SK-N-SH (cell line): Measurements from ENCODE around the gene MAF. TPM values are rescaled to one million over a fixed set of nuclear protein-coding genes. Genes with fewer than 3 reads are reported as not detected.

ENCODE experiments used
- CTCF ChIA-PET: fragments of 300-600, 350-600 bp; formaldehyde crosslinking; extraction: SDS; loops from one replicate; lab custom pipeline; 2021; lab: Yijun Ruan, JAX
- POLR2A ChIA-PET: fragments of 350-600 bp; sonication (Branson Sonifier 250); formaldehyde crosslinking; extraction: SDS; loops from one replicate; lab custom pipeline; 2020; ENCODE audit warnings: antibody characterized with exemption, inconsistent platforms; lab: Yijun Ruan, JAX
- DNase-seq: peaks from one replicate; pipeline ENCODE4 v3.0.0; 2012
- H2AFZ ChIP-seq: fragments of 200-600 bp; sonication (generic); 2 replicates; pipeline ENCODE4 v1.8.1; 2016; ENCODE audit warnings: antibody characterized with exemption, mild to moderate bottlenecking, low read depth
- H3F3A ChIP-seq: fragments of 200-600 bp; sonication (generic); replicated peaks from 2 replicates; pipeline ENCODE3; 2016; ENCODE audit warnings: antibody characterized with exemption, mild to moderate bottlenecking; ENCODE audit not compliant: insufficient read depth
- H3K27ac ChIP-seq, 2 experiments: fragments of 200-500 bp in 1 of 2; fragments of 200-600 bp in 1 of 2; sonication (Bioruptor generic) in 1 of 2; sonication (generic), shearing (Covaris generic) in 1 of 2; 2 replicates each; pipeline versions ENCODE4 v1.5.1 to v1.6.1; 2014 to 2016; ENCODE audit warnings: low read depth in 2 of 2, inconsistent platforms in 1 of 2, low read length in 1 of 2, mild to moderate bottlenecking in 1 of 2, mixed read lengths in 1 of 2
- H3K27me3 ChIP-seq: fragments of 200-600 bp; sonication (generic), shearing (Covaris generic); 2 replicates; pipeline ENCODE4 v1.6.1; 2016; ENCODE audit warnings: mixed run types; ENCODE audit not compliant: insufficient read depth
- H3K36me3 ChIP-seq, 2 experiments: fragments of 200-500 bp in 1 of 2; fragments of 200-600 bp in 1 of 2; sonication (Bioruptor generic) in 1 of 2; sonication (generic) in 1 of 2; replicated peaks in 1 of 2; 2 replicates each; pipeline versions ENCODE3 to v1.5.1; 2014 to 2016; ENCODE audit warnings: low read length in 1 of 2, mild to moderate bottlenecking in 1 of 2; ENCODE audit not compliant: insufficient read depth in 2 of 2, control insufficient read depth in 1 of 2
- H3K4me1 ChIP-seq, 2 experiments: fragments of 200-500 bp in 1 of 2; fragments of 200-600 bp in 1 of 2; sonication (Bioruptor generic) in 1 of 2; sonication (generic), shearing (Covaris generic) in 1 of 2; 2 replicates each; pipeline versions ENCODE4 v1.5.1 to v1.6.1; 2014 to 2016; ENCODE audit warnings: low read depth in 1 of 2, low read length in 1 of 2, mixed run types in 1 of 2; ENCODE audit not compliant: insufficient read depth in 2 of 2, control insufficient read depth in 1 of 2
- H3K4me2 ChIP-seq: fragments of 200-600 bp; sonication (generic), shearing (Covaris generic); 2 replicates; pipeline ENCODE4 v1.6.1; 2017; ENCODE audit warnings: mixed run types
- H3K4me3 ChIP-seq, 2 experiments: fragments of 200-500 bp in 1 of 2; fragments of 200-600 bp in 1 of 2; sonication (Bioruptor generic) in 1 of 2; sonication (generic), shearing (Covaris generic) in 1 of 2; 2 replicates each; pipeline versions ENCODE4 v1.5.1 to v1.8.1; 2014 to 2016; ENCODE audit warnings: low read depth in 2 of 2, inconsistent platforms in 1 of 2, low read length in 1 of 2, mild to moderate bottlenecking in 1 of 2, mixed read lengths in 1 of 2, moderate library complexity in 1 of 2
- H3K79me2 ChIP-seq: fragments of 200-600 bp; sonication (generic); 2 replicates; pipeline ENCODE4 v1.8.1; 2017; ENCODE audit warnings: mild to moderate bottlenecking; ENCODE audit not compliant: insufficient read depth
- H3K9ac ChIP-seq: fragments of 200-600 bp; sonication (generic); 2 replicates; pipeline ENCODE4 v1.6.1; 2017; ENCODE audit warnings: mixed run types
- H3K9me2 ChIP-seq: fragments of 200-600 bp; sonication (generic); 2 replicates; pipeline ENCODE4 v1.6.1; 2017; ENCODE audit warnings: mixed run types
- H3K9me3 ChIP-seq: fragments of 200-600 bp; sonication (generic); 2 replicates; pipeline ENCODE4 v1.6.1; 2017; ENCODE audit warnings: mixed run types, mild to moderate bottlenecking, moderate library complexity
- H4K20me1 ChIP-seq: fragments of 200-600 bp; sonication (generic); 2 replicates; pipeline ENCODE4 v1.6.1; 2017; ENCODE audit warnings: mild to moderate bottlenecking, mixed run types; ENCODE audit not compliant: insufficient read depth
- CTCF ChIP-seq: fragments of 200-600 bp; sonication (generic); IDR thresholded peaks from 2 replicates; pipeline ENCODE4 v1.6.1; 2017; ENCODE audit warnings: antibody characterized with exemption, mild to moderate bottlenecking, moderate library complexity
- ELF1 ChIP-seq: IDR thresholded peaks from 2 replicates; pipeline ENCODE4 v1.4.0; 2012
- EZH2phosphoT487 ChIP-seq: fragments of 200-600 bp; sonication (generic); IDR thresholded peaks from 2 replicates; pipeline ENCODE4 v1.6.1; 2017; ENCODE audit warnings: low read depth, mixed run types, mild to moderate bottlenecking, antibody characterized with exemption, moderate library complexity, borderline replicate concordance
- MEF2A ChIP-seq: IDR thresholded peaks from 2 replicates; pipeline ENCODE4 v1.4.0; 2012; ENCODE audit warnings: low read depth, borderline replicate concordance
- NRF1 ChIP-seq: IDR thresholded peaks from 2 replicates; pipeline ENCODE4 v1.6.1; 2012; ENCODE audit warnings: low read depth, mild to moderate bottlenecking, low read length
- RAD21 ChIP-seq: IDR thresholded peaks from 2 replicates; pipeline ENCODE4 v1.6.1; 2012; ENCODE audit warnings: mild to moderate bottlenecking, low read length
- SIN3A ChIP-seq: IDR thresholded peaks from 2 replicates; pipeline ENCODE4 v1.6.1; 2012; ENCODE audit warnings: low read depth, mild to moderate bottlenecking, low read length, moderate library complexity, borderline replicate concordance
- TEAD4 ChIP-seq: IDR thresholded peaks from 2 replicates; pipeline ENCODE4 v1.4.0; 2012; ENCODE audit warnings: mild to moderate bottlenecking, borderline replicate concordance; ENCODE audit not compliant: insufficient read depth
- YY1 ChIP-seq: IDR thresholded peaks from 2 replicates; pipeline ENCODE4 v1.4.0; 2012; ENCODE audit warnings: low read depth, mild to moderate bottlenecking
- WGBS: methylation state at CpG from one replicate; pipeline ENCODE4 v1.1.6; 2017; ENCODE audit warnings: low lambda C conversion rate; 5-methylcytosine and 5-hydroxymethylcytosine counted together
- polyA plus RNA-seq, 3 experiments: library from polyadenylated mRNA; depleted of rRNA; stranded (reverse); fragments of >200 nt; gene quantifications; 2 replicates each; pipeline ENCODE4 v1.2.3, GENCODE V29; 2012
- TF ChIP-seq, protein P1 (sequence below): IDR thresholded peaks from 2 replicates; pipeline ENCODE4; 2012
- TF ChIP-seq, protein P2 (sequence below): fragments of 150-350 bp; IDR thresholded peaks from 2 replicates; pipeline ENCODE4 v1.6.1; 2017; ENCODE audit warnings: antibody characterized with exemption, low read length, low read depth, borderline replicate concordance

MAF gene
- polyA plus RNA-seq, 1 of the 3 experiments (the other 2 are of a cell fraction) = 0.23 TPM

- TF ChIP-seq CTCF (no peak), EZH2phosphoT487 (no peak), MEF2A (no peak), SIN3A (no peak)
- TF ChIP-seq, protein P1, sequence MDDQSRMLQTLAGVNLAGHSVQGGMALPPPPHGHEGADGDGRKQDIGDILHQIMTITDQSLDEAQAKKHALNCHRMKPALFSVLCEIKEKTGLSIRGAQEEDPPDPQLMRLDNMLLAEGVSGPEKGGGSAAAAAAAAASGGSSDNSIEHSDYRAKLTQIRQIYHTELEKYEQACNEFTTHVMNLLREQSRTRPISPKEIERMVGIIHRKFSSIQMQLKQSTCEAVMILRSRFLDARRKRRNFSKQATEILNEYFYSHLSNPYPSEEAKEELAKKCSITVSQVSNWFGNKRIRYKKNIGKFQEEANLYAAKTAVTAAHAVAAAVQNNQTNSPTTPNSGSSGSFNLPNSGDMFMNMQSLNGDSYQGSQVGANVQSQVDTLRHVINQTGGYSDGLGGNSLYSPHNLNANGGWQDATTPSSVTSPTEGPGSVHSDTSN = no peak
- TF ChIP-seq, protein P2, sequence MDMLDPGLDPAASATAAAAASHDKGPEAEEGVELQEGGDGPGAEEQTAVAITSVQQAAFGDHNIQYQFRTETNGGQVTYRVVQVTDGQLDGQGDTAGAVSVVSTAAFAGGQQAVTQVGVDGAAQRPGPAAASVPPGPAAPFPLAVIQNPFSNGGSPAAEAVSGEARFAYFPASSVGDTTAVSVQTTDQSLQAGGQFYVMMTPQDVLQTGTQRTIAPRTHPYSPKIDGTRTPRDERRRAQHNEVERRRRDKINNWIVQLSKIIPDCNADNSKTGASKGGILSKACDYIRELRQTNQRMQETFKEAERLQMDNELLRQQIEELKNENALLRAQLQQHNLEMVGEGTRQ = no peak
Measured at GRCh38 chr16:79599256-79599836, 1.2 kb downstream of the MAF start (continued).

DNA sequence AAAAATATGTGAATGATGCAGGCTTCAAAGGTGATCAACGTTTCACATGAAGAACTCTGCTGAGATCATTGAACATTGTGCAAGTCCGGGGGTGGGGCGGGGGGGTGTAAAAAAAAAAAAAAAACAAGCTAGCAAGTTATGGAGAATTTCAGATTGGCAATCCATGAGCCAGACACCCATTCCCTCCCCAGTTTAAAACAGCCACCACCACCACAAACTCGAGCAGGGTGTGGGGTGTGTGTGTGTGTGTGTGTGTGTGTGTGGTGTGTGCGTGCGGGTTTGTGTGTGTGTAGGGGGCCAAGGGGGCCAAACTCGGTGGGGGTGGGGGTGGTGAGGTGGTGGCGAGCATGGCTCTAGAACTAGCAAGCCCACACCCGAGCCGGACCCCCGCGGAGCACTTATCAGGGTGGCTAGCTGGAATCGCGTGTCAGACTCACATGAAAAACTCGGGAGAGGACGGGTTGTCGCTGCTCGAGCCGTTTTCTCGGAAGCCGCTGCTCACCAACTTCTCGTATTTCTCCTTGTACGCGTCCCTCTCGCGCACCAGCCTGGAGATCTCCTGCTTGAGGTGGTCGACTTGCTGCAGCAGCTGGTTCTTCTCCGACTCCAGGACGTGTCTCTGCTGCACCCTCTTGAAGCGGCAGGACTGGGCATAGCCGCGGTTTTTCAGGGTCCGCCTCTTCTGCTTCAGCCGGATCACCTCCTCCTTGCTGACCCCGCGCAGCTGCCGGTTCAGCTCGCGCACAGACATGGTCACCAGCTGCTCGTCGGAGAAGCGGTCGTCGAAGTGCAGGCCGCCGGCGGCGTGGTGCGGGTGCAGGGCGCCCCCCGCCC, 2.0 kb downstream of the MAF start:
- Histone ChIP-seq H3K27me3 (peaks cover 15% of the 10 kb centered on the region; the same call in 1 of the 2 replicates), H3K9me2 (no peaks in the 10 kb centered on the region), H3K27ac (no peak overlapping the region), H3K9me3 (no peaks in the 10 kb centered on the region), H3K36me3 (no peaks in the 10 kb centered on the region), H3F3A (peaks cover 3% of the 10 kb centered on the region), H2AFZ (no peak overlapping the region), H3K9ac (no peak overlapping the region), H3K4me2 (no peak overlapping the region; the same call in 1 of the 2 replicates), H4K20me1 (no peaks in the 10 kb centered on the region), H3K4me1 (peaks cover 6 to 22% of the 10 kb centered on the region in 2 experiments; a peak in 3 of 4 replicates), H3K4me3 (no peak overlapping the region; a peak in 1 of 4 replicates), H3K79me2 (no peaks in the 10 kb centered on the region)
- peak; percentile 83 for DNase-seq
- ChIA-PET POLR2A (interaction anchor here (0.6 to 0.7 kb wide), 2 partner anchors 629 to 1073 kb away, joined by 3 to 4 read pairs; no protein-coding TSS in a partner anchor), CTCF (interaction anchor here (0.6 to 2.0 kb wide), 7 partner anchors 11 to 1095 kb away, joined by 3 to 4 read pairs (median 3); no protein-coding TSS in a partner anchor)
- TF ChIP-seq ELF1 = no peak
- TF ChIP-seq TEAD4 = no peak
- TF ChIP-seq YY1 = no peak
- no peak for TF ChIP-seq NRF1
- TF ChIP-seq MEF2A = no peak
- TF ChIP-seq RAD21 = peak; percentile 56
- WGBS = 8% methylated on average over 32 of the region's 51 CpGs
